ENCODE data around the gene SORCS1.

Gene SORCS1

GRCh38 chr10:107141524-107142061, 22.9 kb downstream of the SORCS1 start:
- no peak for TF ChIP-seq ZNF274 (IDR thresholded peaks at IDR 0.05; ENCODE audit: low read depth, low read length)
- no peak overlapping the region for H3K4me3 ChIP-seq (ENCODE audit: low read length)

GRCh38 chr10:107139237-107139636, 25.3 kb downstream of the SORCS1 start:
- no peak for TF ChIP-seq ZNF274 (IDR thresholded peaks at IDR 0.05; ENCODE audit: low read depth, low read length)
- no peak overlapping the region for H3K4me3 ChIP-seq (ENCODE audit: low read length)

GRCh38 chr10:107133656-107134055, 30.9 kb downstream of the SORCS1 start:
- TF ChIP-seq ZNF274 (IDR thresholded peaks at IDR 0.05; ENCODE audit: low read depth, low read length) = no peak
- no peak overlapping the region for H3K4me3 ChIP-seq (ENCODE audit: low read length)

- H3K4me3 ChIP-seq (ENCODE audit: low read length) = no peak overlapping the region
- TF ChIP-seq ZNF274 (IDR thresholded peaks at IDR 0.05; ENCODE audit: low read depth, low read length) = no peak
These were observed 35.5 kb downstream of the SORCS1 start for GRCh38 chr10:107129000-107129399.

- no peak for TF ChIP-seq ZNF274 (IDR thresholded peaks at IDR 0.05; ENCODE audit: low read depth, low read length)
- H3K4me3 ChIP-seq (ENCODE audit: low read length) = no peak overlapping the region
These were observed 37.9 kb downstream of the SORCS1 start for GRCh38 chr10:107126512-107127065.

GRCh38 chr10:107122703-107123102, 41.8 kb downstream of the SORCS1 start:
- no peak for TF ChIP-seq ZNF274 (IDR thresholded peaks at IDR 0.05; ENCODE audit: low read depth, low read length)
- no peak overlapping the region for H3K4me3 ChIP-seq (ENCODE audit: low read length)

- no peak overlapping the region for H3K4me3 ChIP-seq (ENCODE audit: low read length)
- TF ChIP-seq ZNF274 (IDR thresholded peaks at IDR 0.05; ENCODE audit: low read depth, low read length) = no peak
These were observed 45.6 kb downstream of the SORCS1 start for GRCh38 chr10:107118866-107119265.

GRCh38 chr10:107104026-107104652, 60.4 kb downstream of the SORCS1 start:
- TF ChIP-seq ZNF274 (IDR thresholded peaks at IDR 0.05; ENCODE audit: low read depth, low read length) = no peak
- no peak overlapping the region for H3K4me3 ChIP-seq (ENCODE audit: low read length)

GRCh38 chr10:107103174-107104025, 61.1 kb downstream of the SORCS1 start:
- TF ChIP-seq ZNF274 (IDR thresholded peaks at IDR 0.05; ENCODE audit: low read depth, low read length) = no peak
- no peak overlapping the region for H3K4me3 ChIP-seq (ENCODE audit: low read length)

- no peak overlapping the region for H3K4me3 ChIP-seq (ENCODE audit: low read length)
- TF ChIP-seq ZNF274 (IDR thresholded peaks at IDR 0.05; ENCODE audit: low read depth, low read length) = no peak
These were observed 66.2 kb downstream of the SORCS1 start for GRCh38 chr10:107098326-107098725.

- no peak for TF ChIP-seq ZNF274 (IDR thresholded peaks at IDR 0.05; ENCODE audit: low read depth, low read length)
- H3K4me3 ChIP-seq (ENCODE audit: low read length) = no peak overlapping the region
These were observed 69.5 kb downstream of the SORCS1 start for GRCh38 chr10:107094824-107095522.

GRCh38 chr10:107092321-107092720, 72.2 kb downstream of the SORCS1 start:
- H3K4me3 ChIP-seq (ENCODE audit: low read length) = no peak overlapping the region
- TF ChIP-seq ZNF274 (IDR thresholded peaks at IDR 0.05; ENCODE audit: low read depth, low read length) = no peak

GRCh38 chr10:107091126-107091525, 73.4 kb downstream of the SORCS1 start:
- H3K4me3 ChIP-seq (ENCODE audit: low read length) = no peak overlapping the region
- TF ChIP-seq ZNF274 (IDR thresholded peaks at IDR 0.05; ENCODE audit: low read depth, low read length) = no peak
